ENCODE results near the gene PREP.

PREP gene

DNA sequence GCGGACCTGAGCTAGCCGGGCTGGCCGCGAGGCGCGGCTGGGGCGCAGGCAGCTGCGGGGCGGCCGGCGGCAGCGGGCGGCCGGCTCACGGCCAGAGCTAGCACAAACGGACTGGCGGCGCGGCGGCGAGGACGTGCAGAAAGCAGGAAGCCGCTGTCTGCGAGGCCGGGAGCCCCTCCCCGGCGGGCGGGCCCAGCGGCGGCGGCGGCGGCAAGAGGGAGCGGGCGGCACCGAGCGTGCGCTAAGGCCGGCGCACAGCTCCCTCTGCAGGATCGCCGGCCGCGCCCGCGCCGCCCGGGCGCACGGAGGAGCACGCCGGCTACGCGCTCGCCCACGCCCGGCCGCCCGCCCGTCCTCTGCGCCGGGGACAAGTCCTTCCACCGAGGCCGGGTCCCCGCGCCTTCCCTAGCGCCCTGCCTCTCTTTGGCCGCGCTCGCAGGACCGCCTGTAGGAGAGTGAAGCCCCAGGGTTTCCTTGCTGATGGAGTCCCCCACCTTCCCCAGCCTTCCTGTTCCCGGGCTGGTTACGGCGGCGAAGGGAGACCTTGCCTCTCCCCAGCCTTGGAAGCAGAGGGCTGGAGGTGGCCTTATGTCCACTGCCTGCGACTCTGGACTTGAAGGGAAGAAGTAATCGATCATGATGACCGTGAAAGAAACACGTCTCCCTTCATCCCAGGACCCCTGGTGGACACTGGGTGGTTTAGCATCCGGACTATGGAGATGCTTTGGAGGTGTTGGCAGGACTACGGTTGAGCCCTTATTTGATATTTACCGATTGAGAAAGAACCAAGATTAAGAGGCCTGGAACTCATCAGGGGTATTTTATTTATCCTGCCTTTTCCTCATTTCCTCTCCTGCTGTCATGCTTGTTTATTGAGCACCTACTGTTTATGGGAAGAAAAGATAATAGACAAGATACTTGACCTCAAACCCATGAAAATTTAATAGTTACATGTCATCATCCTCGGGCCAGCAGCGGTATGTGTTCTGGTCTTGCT is at the start of gene PREP (continued):
- TF ChIP-seq, protein P1, sequence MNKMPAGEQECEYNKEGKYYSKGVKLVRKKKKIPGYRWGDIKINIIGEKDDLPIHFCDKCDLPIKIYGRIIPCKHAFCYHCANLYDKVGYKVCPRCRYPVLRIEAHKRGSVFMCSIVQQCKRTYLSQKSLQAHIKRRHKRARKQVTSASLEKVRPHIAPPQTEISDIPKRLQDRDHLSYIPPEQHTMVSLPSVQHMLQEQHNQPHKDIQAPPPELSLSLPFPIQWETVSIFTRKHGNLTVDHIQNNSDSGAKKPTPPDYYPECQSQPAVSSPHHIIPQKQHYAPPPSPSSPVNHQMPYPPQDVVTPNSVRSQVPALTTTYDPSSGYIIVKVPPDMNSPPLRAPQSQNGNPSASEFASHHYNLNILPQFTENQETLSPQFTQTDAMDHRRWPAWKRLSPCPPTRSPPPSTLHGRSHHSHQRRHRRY (tag by site-specific recombination; IDR thresholded peaks at IDR 0.05): no peak
- TF ChIP-seq ZNF211 (tag by site-specific recombination; IDR thresholded peaks at IDR 0.05; ENCODE audit: low read depth) (no peak), ZNF221 (tag by site-specific recombination; IDR thresholded peaks at IDR 0.05; ENCODE audit: borderline replicate concordance) (no peak), ZNF561 (tag by site-specific recombination; IDR thresholded peaks at IDR 0.05; ENCODE audit: borderline replicate concordance) (no peak), ZNF174 (tag by site-specific recombination; IDR thresholded peaks at IDR 0.05) (no peak), PRDM1 (tag by site-specific recombination; IDR thresholded peaks at IDR 0.05) (no peak), ZNF16 (tag by site-specific recombination; IDR thresholded peaks at IDR 0.05; ENCODE audit: low read depth) (no peak), ZNF747 (tag by site-specific recombination; IDR thresholded peaks at IDR 0.05) (no peak), TRIM28 (IDR thresholded peaks at IDR 0.05; ENCODE audit: borderline replicate concordance, low read length) (peak; percentile 23; the same call in 1 of the 2 replicates), ZFHX2 (tag by site-specific recombination; conservative IDR thresholded peaks at IDR 0.05) (peak; percentile 32), SETDB1 (IDR thresholded peaks at IDR 0.05; ENCODE audit: insufficient read length, low read length) (no peak), ZNF391 (tag by site-specific recombination; IDR thresholded peaks at IDR 0.05; ENCODE audit: borderline replicate concordance, low read depth) (peak; percentile 74), ZBTB7A (tag by site-specific recombination; IDR thresholded peaks at IDR 0.05; ENCODE audit: low read depth) (0 out of 2 replicates have a peak, but pooled peaks have one; percentile 20), ZNF473 (tag by site-specific recombination; IDR thresholded peaks at IDR 0.05) (no peak), ZNF214 (tag by site-specific recombination; IDR thresholded peaks at IDR 0.05; ENCODE audit: borderline replicate concordance) (no peak), ZNF624 (tag by site-specific recombination; IDR thresholded peaks at IDR 0.05) (no peak), ZNF660 (tag by site-specific recombination; IDR thresholded peaks at IDR 0.05) (peak; percentile 38; the same call in 1 of the 2 replicates), ZNF292 (tag by site-specific recombination; IDR thresholded peaks at IDR 0.05; ENCODE audit: borderline replicate concordance, low read depth) (no peak), ZSCAN23 (tag by site-specific recombination; IDR thresholded peaks at IDR 0.05) (no peak), ZNF248 (tag by site-specific recombination; IDR thresholded peaks at IDR 0.05) (no peak), ZNF514 (tag by site-specific recombination; IDR thresholded peaks at IDR 0.05) (no peak), BCL11B (tag by site-specific recombination; IDR thresholded peaks at IDR 0.05; ENCODE audit: low read depth) (no peak), ZNF114 (tag by site-specific recombination; IDR thresholded peaks at IDR 0.05) (no peak), GLI2 (tag by site-specific recombination; IDR thresholded peaks at IDR 0.05; ENCODE audit: borderline replicate concordance, low read depth) (no peak), ZNF426 (tag by site-specific recombination; IDR thresholded peaks at IDR 0.05) (no peak)
- TF ChIP-seq, protein P2, sequence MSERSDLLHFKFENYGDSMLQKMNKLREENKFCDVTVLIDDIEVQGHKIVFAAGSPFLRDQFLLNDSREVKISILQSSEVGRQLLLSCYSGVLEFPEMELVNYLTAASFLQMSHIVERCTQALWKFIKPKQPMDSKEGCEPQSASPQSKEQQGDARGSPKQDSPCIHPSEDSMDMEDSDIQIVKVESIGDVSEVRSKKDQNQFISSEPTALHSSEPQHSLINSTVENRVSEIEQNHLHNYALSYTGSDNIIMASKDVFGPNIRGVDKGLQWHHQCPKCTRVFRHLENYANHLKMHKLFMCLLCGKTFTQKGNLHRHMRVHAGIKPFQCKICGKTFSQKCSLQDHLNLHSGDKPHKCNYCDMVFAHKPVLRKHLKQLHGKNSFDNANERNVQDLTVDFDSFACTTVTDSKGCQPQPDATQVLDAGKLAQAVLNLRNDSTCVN (tag by site-specific recombination; optimal IDR thresholded peaks at IDR 0.05): peak; percentile 55
- TF ChIP-seq, protein P3, sequence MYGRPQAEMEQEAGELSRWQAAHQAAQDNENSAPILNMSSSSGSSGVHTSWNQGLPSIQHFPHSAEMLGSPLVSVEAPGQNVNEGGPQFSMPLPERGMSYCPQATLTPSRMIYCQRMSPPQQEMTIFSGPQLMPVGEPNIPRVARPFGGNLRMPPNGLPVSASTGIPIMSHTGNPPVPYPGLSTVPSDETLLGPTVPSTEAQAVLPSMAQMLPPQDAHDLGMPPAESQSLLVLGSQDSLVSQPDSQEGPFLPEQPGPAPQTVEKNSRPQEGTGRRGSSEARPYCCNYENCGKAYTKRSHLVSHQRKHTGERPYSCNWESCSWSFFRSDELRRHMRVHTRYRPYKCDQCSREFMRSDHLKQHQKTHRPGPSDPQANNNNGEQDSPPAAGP (tag by site-specific recombination; IDR thresholded peaks at IDR 0.05): no peak
- TF ChIP-seq, protein P4, sequence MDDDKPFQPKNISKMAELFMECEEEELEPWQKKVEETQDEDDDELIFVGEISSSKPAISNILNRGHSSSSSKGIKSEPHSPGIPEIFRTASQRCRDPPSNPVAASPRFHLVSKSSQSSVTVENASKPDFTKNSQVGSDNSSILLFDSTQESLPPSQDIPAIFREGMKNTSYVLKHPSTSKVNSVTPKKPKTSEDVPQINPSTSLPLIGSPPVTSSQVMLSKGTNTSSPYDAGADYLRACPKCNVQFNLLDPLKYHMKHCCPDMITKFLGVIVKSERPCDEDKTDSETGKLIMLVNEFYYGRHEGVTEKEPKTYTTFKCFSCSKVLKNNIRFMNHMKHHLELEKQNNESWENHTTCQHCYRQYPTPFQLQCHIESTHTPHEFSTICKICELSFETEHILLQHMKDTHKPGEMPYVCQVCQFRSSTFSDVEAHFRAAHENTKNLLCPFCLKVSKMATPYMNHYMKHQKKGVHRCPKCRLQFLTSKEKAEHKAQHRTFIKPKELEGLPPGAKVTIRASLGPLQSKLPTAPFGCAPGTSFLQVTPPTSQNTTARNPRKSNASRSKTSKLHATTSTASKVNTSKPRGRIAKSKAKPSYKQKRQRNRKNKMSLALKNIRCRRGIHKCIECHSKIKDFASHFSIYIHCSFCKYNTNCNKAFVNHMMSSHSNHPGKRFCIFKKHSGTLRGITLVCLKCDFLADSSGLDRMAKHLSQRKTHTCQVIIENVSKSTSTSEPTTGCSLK (tag by site-specific recombination; IDR thresholded peaks at IDR 0.05): no peak
- TF ChIP-seq, protein P5, sequence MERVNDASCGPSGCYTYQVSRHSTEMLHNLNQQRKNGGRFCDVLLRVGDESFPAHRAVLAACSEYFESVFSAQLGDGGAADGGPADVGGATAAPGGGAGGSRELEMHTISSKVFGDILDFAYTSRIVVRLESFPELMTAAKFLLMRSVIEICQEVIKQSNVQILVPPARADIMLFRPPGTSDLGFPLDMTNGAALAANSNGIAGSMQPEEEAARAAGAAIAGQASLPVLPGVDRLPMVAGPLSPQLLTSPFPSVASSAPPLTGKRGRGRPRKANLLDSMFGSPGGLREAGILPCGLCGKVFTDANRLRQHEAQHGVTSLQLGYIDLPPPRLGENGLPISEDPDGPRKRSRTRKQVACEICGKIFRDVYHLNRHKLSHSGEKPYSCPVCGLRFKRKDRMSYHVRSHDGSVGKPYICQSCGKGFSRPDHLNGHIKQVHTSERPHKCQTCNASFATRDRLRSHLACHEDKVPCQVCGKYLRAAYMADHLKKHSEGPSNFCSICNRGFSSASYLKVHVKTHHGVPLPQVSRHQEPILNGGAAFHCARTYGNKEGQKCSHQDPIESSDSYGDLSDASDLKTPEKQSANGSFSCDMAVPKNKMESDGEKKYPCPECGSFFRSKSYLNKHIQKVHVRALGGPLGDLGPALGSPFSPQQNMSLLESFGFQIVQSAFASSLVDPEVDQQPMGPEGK (tag by site-specific recombination; IDR thresholded peaks at IDR 0.05): 0 out of 2 replicates have a peak, but pooled peaks have one; percentile 9
- TF ChIP-seq, protein P6, sequence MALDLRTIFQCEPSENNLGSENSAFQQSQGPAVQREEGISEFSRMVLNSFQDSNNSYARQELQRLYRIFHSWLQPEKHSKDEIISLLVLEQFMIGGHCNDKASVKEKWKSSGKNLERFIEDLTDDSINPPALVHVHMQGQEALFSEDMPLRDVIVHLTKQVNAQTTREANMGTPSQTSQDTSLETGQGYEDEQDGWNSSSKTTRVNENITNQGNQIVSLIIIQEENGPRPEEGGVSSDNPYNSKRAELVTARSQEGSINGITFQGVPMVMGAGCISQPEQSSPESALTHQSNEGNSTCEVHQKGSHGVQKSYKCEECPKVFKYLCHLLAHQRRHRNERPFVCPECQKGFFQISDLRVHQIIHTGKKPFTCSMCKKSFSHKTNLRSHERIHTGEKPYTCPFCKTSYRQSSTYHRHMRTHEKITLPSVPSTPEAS (tag by site-specific recombination; IDR thresholded peaks at IDR 0.05): no peak
